DMS114 treated with DMSO at 0.1 percent for 48 hours (cell line): ENCODE data around the gene GLTP.

Experiments
- DNase-seq: peaks from one replicate; lab custom pipeline; 2025; ENCODE audit not compliant: unreplicated experiment; lab: John Stamatoyannopoulos, UW

GLTP gene

GRCh38 chr12:109844983-109845823, 35.1 kb downstream of the GLTP start:
- peak; percentile 34 for DNase-seq

GRCh38 chr12:109844091-109844490, 36.2 kb downstream of the GLTP start:
- no peak for DNase-seq

- DNase-seq: no peak
Measured at GRCh38 chr12:109842021-109842420, 38.3 kb downstream of the GLTP start.

GRCh38 chr12:109841356-109841755, 39.0 kb downstream of the GLTP start:
- DNase-seq: no peak

GRCh38 chr12:109840305-109841074, 39.9 kb downstream of the GLTP start:
- DNase-seq: no peak

- no peak for DNase-seq
Measured at GRCh38 chr12:109839444-109839843, 40.9 kb downstream of the GLTP start.

GRCh38 chr12:109836916-109837315, 43.4 kb downstream of the GLTP start:
- no peak for DNase-seq

- no peak for DNase-seq
Measured at GRCh38 chr12:109835827-109836226, 44.5 kb downstream of the GLTP start.

GRCh38 chr12:109833307-109834189, 46.8 kb downstream of the GLTP start, which contains the start of gene TRPV4:
TSS of gene TRPV4 (minus strand) at chr12:109833398. CDS start at chr12:109814796, 18,602 bp downstream.
- DNase-seq: no peak

- no peak for DNase-seq
Measured at GRCh38 chr12:109832541-109833306, 47.6 kb downstream of the GLTP start.

- no peak for DNase-seq
Measured at GRCh38 chr12:109831929-109832328, 48.4 kb downstream of the GLTP start.

- DNase-seq: no peak
Measured at GRCh38 chr12:109831365-109831764, 49.0 kb downstream of the GLTP start.

- DNase-seq: no peak
Measured at GRCh38 chr12:109830718-109831117, 49.6 kb downstream of the GLTP start.

GRCh38 chr12:109830267-109830666, 50.1 kb downstream of the GLTP start:
- DNase-seq: no peak

GRCh38 chr12:109829667-109830066, 50.7 kb downstream of the GLTP start:
- no peak for DNase-seq

GRCh38 chr12:109828754-109829511, 51.4 kb downstream of the GLTP start:
- DNase-seq: no peak

- no peak for DNase-seq
Measured at GRCh38 chr12:109827566-109828550, 52.5 kb downstream of the GLTP start.

- no peak for DNase-seq
Measured at GRCh38 chr12:109827080-109827479, 53.3 kb downstream of the GLTP start.
